COLO668 (cell line): Measurements from ENCODE around the gene NUDT8.
"Not testable (repeated sequence)": the region's sequence is repeated elsewhere in the genome, so short reads cannot be mapped to it uniquely, and the experiment has no call there.

Experiments used
- DNase-seq: peaks from one replicate; lab custom pipeline; 2025; ENCODE audit not compliant: unreplicated experiment; lab: John Stamatoyannopoulos, UW

NUDT8 gene

DNA sequence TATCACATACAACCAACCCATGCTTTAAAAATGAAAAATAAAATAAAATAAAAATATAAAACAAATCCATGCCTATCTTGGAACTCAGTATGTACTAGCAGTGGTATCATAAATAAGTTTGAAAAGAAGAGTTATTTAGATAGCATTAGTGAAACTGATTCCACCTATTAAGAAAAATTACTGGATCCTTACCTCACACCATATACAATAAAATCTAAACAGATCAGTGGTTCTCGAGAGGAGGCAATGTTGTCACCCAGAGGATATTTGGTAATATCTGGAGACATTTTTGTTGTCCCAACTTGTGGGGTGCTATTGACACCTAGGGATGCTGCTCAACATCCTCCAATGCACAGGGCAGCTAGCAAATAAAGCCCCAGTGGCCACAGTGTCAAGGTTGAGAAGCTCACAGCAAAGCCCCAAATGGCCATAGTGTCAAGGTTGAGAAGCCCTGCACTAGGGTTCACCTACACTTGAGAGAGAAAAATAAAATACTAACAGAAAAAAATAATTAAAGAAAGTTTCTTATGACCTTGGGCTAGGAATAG is 32.9 kb downstream of the NUDT8 start:
- DNase-seq, result no peak

DNA sequence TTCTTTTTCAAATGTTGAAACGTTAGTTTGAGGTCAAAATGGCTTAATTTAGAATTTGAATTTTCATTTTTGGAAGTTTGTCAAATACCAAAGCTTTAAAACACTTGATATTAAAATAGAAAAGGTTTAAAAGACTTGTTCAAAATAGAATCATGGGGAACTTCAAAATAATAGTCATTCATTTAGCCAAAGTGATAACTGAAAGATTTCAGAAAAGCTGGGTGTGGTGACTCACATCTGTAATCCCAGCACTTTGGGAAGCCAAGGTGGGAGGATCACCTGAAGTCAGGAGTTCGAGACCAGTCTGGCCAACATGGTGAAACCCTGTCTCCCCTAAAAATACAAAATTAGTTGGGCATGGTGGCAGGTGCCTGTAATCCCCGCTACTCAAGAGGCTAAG is 35.3 kb downstream of the NUDT8 start:
- DNase-seq, result no peak

DNA sequence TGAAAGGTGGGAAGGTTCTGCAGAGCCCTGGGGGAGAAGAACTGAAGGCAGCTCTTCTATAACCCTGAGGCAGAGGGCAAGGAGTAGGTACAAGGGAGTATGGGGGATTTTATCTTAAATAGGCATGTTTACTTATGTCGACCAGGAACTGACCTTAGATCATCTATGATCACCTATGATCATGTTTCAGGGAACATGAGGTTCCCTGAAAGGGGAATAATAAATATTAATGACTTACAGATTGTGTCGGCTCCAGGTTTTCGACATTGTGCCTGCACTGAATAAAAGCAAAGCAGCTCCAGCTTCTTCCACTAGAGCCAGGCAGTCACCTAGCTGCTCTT is 36.2 kb downstream of the NUDT8 start:
- no peak for DNase-seq

DNA sequence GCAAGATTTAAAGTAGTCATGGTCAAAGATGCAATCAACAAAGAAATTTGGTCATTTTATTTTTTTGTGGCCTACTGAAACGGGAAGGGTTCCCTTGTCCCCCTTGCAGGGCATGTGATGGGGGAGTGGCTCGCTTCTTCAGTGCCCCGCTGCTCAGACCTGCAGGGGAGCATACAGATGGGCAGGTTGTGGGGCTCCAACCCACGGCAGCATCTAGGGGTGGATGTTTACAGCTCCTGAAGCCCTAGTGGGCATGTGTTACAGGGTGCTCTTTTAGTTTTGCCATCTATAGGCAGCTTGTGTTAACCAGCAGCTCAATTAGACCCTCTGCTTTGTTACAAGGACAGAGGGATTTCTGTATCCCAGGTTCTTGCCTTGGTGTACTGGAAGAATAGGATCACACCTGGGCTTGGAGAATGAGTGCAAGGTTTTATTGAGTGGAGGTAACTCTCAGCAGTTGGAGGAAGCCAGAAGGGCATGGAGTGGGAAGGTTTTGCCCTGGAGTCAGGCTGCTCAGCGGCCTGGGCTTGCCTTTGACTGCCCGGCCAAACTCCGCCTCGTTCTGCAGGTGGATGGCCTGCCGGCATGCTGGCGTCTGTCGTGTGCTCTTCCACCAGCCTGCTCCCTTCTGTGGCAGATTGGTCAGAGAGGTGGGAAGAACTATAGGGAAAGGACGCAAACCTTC is 36.7 kb downstream of the NUDT8 start:
- no peak for DNase-seq

DNA sequence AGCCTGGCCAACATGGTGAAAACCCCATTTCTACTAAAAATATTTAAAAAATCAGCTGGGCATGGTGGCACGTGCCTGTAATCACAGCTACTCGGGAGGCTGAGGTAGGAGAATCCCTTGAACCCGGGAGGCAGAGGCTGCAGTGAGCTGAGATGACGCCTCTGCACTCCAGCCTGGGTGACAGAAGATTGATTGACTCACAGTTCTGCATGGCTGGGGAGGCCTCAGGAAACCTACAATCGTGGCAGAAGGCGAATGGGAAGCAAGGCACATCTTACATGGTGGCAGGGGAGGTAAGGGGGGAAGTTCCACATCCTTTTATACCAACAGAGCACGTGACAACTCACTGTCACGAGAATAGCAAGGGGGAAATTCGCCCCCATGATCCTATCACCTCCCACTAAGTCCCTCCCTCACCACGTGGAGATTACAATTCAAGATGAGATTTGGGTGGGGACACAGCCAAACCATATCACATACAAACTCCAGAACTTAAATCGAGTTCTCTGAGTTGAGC is 40.8 kb downstream of the NUDT8 start:
- DNase-seq, result not testable (repeated sequence)

DNA sequence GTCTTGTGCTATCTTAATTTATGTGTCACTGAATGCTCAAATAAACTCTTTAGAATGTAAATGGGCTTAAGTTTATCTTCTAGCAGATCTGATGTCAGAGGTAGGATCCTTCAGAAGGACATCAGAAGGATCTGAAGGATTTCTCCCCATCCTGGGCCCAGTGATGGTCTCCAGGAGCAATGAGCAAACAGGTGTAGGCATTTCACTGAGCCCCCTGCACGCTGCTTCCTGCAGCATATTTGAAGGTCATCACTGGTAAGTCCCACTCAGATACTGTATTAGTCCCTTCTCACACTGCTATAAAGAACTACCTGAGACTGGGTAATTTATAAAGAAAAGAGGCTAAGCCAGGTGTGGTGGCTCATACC is 41.6 kb downstream of the NUDT8 start:
- DNase-seq, result no peak

DNA sequence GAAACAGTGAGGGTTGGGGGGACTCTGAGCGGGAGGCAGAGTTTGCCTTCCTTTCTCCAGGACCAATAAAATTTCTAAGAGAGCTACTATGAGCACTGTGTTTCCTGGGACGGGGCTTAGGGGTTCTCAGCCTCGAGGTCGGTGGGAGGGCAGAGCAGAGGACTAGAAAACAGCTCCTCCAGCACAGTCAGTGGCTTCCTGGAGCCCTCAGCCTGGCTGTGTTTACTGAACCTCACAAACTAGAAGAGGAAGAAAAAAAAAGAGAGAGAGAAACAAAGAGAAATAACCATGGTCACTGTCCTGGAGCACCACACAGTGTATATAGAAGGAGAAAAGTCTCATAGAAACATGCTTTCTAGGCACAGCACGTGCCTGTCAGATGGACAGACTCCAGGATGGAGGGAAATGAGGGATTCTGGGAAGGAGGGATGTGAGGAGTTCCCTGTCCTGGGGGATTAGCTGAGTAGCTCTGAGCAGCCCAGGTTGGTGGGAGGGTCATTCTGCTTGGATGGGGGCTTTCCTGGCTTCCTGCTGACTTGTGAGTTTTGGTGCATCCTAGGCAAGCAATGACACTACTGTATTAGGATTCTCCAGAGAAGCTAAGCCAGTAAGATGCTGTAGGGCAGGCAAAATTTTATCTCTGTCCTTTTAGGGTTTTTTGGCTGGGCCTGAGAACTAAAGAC is 43.0 kb downstream of the NUDT8 start:
- no peak for DNase-seq

DNA sequence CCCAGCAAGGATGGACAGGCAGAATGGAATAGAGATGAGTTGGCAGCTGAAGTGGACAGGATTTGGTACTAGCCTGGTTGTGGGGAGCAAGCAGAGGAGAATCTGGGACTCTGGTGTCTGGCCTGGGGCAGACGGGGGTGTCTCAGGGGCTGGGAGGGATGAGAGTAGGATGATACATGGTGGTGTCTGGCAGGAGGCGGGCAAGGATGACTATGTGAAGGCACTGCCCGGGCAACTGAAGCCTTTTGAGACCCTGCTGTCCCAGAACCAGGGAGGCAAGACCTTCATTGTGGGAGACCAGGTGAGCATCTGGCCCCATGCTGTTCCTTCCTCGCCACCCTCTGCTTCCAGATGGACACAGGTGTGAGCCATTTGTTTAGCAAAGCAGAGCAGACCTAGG is 43.8 kb downstream of the NUDT8 start:
- no peak for DNase-seq

DNA sequence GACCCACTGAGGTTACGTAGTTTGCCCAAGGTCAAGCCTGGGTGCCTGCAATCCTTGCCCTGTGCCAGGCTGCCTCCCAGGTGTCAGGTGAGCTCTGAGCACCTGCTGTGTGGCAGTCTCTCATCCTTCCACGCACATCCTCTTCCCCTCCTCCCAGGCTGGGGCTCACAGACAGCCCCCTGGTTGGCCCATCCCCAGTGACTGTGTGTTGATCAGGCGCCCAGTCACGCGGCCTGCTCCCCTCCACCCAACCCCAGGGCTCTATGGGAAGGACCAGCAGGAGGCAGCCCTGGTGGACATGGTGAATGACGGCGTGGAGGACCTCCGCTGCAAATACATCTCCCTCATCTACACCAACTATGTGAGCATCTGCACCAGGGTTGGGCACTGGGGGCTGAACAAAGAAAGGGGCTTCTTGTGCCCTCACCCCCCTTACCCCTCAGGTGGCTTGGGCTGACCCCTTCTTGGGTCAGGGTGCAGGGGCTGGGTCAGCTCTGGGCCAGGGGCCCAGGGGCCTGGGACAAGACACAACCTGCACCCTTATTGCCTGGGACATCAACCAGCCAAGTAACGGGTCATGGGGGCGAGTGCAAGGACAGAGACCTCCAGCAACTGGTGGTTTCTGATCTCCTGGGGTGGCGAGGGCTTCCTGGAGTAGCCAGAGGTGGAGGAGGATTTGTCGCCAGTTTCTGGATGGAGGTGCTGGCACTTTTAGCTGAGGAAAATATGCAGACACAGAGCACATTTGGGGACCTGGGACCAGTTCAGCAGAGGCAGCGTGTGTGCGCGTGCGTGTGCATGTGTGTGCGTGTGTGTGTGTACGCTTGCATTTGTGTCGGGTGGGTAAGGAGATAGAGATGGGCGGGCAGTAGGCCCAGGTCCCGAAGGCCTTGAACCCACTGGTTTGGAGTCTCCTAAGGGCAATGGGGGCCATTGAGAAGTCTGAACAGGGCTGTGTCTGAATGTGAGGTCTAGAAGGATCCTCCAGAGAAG is 44.6 kb downstream of the NUDT8 start:
- DNase-seq, result peak; percentile 49

DNA sequence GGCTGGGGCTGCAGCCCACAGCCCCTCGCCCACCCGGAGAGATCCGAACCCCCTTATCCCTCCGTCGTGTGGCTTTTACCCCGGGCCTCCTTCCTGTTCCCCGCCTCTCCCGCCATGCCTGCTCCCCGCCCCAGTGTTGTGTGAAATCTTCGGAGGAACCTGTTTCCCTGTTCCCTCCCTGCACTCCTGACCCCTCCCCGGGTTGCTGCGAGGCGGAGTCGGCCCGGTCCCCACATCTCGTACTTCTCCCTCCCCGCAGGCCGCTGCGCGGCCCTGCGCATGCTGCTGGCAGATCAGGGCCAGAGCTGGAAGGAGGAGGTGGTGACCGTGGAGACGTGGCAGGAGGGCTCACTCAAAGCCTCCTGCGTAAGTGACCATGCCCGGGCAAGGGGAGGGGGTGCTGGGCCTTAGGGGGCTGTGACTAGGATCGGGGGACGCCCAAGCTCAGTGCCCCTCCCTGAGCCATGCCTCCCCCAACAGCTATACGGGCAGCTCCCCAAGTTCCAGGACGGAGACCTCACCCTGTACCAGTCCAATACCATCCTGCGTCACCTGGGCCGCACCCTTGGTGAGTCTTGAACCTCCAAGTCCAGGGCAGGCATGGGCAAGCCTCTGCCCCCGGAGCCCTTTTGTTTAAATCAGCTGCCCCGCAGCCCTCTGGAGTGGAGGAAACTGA is 45.4 kb downstream of the NUDT8 start:
- peak; percentile 62 for DNase-seq

DNA sequence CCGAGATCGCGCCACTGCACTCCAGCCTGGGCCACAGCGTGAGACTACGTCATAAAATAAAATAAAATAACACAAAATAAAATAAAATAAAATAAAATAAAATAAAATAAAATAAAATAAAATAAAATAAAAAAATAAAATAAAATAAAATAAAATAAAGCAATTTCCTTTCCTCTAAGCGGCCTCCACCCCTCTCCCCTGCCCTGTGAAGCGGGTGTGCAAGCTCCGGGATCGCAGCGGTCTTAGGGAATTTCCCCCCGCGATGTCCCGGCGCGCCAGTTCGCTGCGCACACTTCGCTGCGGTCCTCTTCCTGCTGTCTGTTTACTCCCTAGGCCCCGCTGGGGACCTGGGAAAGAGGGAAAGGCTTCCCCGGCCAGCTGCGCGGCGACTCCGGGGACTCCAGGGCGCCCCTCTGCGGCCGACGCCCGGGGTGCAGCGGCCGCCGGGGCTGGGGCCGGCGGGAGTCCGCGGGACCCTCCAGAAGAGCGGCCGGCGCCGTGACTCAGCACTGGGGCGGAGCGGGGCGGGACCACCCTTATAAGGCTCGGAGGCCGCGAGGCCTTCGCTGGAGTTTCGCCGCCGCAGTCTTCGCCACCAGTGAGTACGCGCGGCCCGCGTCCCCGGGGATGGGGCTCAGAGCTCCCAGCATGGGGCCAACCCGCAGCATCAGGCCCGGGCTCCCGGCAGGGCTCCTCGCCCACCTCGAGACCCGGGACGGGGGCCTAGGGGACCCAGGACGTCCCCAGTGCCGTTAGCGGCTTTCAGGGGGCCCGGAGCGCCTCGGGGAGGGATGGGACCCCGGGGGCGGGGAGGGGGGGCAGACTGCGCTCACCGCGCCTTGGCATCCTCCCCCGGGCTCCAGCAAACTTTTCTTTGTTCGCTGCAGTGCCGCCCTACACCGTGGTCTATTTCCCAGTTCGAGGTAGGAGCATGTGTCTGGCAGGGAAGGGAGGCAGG is 46.2 kb downstream of the NUDT8 start, which contains the start of gene GSTP1:
Gene GSTP1, plus strand, starts transcription at position 566 of the 958 bp plus-strand sequence. Its CDS starts 32 bp downstream, at position 598.
- DNase-seq, result peak; percentile 91

DNA sequence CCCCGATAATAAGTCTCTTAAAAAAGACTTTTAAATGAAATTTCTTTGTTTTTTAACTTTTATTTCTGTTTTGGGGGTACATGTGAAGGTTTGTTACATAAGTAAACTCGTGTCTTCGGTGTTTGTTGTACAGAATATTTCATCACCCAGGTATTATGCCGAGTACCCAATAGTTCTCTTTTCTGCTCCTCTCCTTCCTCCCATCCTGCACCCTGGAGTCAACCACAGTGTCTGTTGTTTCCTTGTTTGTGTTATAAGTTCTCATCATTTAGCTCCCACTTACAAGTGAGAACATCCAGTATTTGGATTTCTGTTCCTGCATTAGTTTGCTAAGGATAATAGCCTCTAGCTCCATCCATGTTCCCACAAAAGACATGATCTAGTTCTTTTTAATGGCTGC is 47.7 kb downstream of the NUDT8 start:
- no peak for DNase-seq

DNA sequence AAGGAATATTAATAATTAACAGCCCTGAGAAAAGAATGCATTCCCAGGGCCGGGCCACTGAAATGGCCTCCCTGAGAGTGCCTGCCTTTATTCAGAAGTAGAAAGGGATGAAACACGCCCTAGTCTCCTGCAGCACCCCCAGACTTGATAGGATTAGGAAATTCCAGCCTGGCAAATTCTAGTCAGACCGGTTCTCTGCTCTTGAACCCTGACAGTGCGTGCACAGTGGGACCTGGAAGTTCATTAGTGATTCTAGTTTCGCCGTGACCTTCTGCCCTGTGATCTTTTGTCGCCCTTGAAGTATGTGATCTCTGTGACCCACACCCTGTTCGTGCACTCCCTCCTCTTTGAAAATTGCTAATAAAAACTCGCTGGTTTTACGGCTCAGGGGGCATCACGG is 48.3 kb downstream of the NUDT8 start:
- DNase-seq, result peak; percentile 53

DNA sequence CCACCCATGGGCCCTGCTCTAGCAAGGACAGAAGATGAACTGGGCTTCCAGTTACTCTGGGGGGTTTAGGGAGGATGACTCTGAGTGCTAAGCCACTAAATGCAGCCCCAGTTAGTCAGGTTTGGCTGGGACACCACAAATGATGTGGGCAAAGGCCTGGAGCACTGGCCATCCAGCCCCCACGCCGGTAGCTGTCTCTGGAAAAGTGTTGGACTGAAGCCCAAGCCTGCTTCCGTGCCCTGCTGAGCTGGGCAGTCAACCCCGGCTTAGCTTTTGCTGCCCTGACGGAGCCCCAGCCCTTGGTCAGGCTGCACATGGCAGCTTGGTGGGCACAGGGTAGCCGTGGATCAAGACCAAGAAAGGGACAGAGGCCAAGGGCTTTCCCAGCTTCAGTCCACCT is 51.8 kb downstream of the NUDT8 start:
- DNase-seq, result no peak
